Measurements from ENCODE around the gene ZNF598.

ZNF598 gene

DNA sequence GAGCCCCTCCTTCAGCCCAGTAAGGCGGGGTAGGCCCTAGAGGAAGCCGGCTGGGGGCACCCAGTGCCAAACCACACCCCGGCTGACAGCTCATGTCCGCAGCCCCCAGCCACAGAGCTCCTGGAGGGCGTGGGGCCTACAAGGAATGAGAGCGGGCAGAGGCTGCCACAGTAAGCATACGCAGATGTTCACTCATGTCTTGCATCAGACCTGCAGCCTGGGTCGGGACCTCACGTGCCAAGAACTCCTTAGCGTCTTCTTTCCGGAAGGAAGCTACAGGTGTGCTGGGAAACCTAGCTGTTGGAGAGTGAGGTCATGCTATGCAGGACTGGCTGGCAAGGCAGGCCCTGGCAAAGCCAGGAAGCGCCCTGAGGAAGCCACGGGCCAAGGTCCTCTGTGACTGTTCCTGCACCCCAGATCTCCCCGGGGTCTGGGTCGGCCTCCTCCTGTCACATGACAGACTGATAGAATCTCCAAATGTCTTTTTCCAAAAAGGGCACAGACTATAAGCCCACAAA, 1.6 kb downstream of the ZNF598 start:
- no peak for DNase-seq (ENCODE audit: low read depth, low spot score)

DNA sequence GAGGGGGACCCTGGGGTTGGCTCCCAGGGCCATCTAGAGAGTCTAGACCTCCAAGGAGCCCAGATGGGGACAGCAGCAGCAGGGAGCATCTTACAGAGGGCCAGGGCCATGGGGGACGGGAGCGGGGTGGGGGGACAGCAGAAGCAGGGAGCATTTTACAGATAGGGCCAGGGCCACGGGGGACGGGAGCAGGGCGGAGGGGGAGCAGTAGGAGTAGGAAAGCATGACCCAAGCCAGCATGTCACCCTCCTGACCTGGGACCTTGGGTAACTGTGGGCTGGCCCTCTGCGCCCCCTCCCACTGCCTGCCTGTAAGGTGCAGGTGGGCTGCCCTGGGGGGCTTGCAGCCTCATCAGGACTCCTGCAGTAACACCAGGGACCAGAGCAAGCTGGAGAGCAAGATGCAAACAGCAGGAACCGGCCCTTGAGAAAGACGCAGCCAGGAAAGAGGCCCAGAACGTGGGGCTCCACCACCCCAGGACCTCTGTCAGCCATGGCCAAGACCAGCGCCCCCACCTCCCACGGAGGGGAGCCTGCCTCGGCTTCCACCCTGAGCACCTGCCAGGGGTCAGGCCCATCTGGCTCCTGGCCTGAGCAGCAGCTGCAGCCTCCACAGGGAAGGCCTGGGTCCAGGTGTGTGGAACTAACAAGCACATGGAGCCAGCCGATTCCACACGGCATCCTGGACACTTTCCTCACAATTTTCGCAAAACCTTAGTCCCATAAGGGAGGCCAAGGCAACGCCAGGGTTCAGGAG, 2.4 kb downstream of the ZNF598 start:
- no peak for DNase-seq (ENCODE audit: low read depth, low spot score)

DNA sequence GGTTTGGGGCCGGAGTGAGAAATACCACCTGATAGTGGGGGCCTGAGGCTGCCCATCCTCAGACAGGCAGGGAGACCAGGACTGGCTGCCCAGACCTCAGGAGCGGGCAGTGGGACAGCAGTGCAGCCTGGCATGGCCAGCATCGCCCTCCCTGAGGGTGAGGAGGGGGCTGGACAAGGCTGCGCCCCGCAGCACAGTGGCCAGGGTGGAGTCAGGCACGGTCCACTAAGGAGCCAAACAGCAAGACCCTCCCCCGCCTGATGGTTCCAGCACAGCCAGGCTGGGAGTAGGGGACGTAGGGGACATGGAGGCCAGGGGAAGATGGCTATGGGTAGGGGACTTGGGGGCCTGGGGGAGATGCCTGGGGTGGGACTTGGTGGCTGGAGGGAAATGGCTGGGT, 3.3 kb downstream of the ZNF598 start:
- DNase-seq (ENCODE audit: low read depth, low spot score): no peak

DNA sequence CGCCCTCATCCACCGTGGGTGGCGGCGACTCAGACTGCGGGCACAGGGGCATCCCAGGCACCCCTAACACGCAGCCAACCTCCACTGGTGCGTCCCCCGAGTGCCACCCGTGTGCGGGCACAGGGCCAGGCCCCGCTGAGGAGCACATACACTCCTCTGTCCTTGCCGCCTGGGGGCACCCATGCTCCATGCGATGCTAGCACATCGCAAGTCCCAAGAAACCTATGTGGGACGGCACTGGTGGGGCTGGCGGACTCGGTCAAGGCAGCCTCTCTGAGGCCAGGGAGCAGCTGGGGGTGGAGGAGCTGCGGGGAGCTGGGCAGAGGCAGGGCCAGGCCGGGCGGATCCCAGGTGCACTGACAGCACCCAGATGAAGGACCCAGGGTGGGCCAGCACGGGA, 4.0 kb downstream of the ZNF598 start:
- no peak for DNase-seq (ENCODE audit: low read depth, low spot score)

DNA sequence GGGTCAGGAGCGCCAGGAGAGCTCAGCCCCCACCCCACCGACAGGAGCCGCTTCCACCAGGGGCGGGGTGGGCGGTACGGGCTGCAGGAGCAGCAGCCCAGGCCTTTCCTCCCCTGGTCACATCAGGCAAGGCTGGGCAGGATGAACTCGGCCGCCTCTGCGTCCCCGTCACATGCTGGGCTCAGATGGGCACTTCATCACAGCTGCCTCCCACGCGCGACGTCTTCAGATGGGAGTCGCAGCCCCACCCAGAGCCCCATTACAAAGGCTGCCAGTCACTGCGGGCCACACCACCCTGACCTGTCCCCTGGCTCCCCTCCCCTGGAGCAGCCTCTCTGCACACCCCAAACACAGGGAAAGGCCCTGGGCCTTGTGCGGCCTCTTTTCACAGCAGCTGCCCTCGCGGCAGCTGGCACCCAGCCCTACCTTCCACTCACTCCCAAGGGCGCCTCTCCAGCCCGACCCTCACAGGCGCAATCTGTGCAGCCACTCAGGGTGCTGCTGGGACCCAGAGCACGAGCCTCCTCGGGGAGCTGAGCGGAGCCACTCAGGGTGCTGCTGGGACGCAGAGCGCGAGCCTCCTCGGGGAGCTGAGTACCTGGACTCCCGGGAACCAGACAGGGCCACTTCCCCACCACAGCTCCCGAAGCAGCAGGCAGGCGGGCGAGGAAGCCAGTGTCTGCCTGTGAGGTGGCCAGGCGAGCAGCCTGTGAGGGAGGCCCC, 4.7 kb downstream of the ZNF598 start:
- no peak for DNase-seq (ENCODE audit: low read depth, low spot score)

DNA sequence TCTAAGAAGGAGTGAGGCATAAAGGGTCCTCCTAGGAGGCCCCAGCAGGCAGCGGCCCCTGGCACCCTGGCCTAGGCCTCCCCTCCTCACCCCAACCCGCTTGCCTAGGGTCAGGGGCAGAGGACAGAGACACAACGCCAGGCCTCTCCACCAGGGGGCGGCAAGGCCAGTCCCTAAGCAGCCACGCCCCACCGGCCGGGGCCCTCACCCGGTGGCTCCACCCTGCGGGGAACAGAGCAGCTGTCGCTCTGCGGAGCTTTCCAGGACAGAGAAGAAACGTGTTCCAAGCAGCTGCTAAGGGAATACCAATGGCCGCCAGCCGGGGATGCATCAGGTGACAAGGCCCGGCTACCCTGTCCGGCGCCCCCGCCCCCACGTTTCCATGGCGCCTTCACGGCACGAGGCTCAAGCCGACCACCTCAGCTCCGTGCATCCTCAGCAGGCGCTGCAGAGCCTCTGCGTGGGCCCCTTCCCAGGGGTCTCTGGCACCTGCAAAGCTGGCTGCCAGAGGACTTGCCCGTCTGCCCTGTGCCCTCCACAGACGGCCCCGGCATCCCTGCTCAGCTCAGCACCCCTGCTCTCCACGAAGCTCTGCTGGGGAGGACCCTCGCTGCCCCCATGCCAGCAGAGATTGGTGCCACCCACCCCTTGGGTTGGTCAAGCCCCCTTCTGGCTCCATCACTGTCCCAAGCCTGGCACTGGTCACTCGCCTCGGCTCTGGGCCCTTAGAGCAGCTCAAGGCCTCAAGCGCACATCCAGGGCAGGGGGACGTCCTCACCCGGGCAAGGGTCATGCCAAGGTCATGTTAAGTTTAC, 5.6 kb downstream of the ZNF598 start:
- DNase-seq (ENCODE audit: low read depth, low spot score): peak; percentile 92

DNA sequence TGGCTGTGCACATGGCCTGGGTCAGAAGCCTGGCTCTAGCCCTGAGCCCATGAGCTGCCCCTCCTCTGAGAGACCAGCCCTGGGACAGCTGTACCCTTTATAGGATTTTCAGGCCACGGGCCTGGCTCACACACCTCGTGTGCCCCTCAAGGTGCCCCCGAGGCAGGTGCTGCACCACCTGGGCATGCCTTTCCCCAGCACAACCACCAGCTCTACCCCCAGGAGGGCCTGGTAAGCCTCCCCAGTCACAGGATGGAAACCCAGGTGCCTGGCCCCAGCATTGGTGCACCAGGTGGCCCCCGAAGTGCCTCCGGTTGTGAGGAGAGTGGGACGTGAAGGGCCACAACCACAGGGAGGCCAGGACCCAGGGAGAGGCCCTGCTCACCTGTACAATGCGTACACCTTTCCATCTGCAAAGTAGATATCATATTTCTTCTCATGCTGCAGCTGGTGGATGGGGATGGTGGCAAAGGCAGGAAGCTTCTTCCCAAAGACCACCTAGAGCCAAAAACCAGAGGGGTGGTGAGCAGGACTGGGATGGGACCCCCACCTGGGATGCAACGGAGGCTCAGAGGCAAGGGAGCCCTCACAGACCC, 6.3 kb downstream of the ZNF598 start:
- no peak for DNase-seq (ENCODE audit: low read depth, low spot score)

DNA sequence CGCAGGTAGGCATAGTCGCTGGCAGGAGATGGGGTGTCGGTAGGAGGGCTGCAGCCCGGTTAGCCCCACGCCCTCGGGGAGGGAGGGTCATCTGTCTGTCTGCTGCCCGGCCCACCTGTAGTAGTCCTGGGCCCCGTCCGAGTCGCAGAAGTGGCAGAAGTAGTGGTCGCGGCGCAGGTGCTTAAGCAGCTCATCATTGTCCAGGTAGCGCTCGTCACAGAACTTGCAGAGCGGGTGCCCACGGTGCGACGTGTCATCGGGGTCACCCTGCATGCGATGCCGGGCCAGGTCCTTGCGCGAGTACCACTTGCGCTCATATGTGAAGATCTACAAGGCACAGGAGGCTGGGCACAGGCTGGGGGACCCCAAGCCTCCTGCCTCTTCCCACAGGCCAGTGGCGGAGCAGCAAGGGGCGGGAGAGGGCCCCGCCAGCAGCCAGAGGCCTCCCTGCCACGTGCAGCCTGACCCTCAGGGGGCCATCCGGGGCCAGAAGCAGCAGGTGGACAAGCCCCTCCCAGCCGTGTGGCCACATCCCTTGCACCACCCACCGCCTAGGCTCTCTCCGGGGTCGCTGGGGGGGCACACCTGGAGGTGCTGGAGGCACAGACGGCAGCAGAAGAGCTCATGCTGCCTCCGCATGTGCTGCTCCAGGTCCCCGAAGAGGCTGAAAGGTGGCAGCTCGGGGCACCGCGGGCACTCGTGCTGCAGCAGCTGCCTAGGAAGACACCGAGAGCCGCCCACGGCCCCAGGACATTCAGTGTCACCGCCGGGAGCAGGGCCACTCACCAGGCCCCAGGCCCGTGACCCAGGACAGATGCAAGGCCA, 7.0 kb downstream of the ZNF598 start:
- no peak for DNase-seq (ENCODE audit: low read depth, low spot score)

DNA sequence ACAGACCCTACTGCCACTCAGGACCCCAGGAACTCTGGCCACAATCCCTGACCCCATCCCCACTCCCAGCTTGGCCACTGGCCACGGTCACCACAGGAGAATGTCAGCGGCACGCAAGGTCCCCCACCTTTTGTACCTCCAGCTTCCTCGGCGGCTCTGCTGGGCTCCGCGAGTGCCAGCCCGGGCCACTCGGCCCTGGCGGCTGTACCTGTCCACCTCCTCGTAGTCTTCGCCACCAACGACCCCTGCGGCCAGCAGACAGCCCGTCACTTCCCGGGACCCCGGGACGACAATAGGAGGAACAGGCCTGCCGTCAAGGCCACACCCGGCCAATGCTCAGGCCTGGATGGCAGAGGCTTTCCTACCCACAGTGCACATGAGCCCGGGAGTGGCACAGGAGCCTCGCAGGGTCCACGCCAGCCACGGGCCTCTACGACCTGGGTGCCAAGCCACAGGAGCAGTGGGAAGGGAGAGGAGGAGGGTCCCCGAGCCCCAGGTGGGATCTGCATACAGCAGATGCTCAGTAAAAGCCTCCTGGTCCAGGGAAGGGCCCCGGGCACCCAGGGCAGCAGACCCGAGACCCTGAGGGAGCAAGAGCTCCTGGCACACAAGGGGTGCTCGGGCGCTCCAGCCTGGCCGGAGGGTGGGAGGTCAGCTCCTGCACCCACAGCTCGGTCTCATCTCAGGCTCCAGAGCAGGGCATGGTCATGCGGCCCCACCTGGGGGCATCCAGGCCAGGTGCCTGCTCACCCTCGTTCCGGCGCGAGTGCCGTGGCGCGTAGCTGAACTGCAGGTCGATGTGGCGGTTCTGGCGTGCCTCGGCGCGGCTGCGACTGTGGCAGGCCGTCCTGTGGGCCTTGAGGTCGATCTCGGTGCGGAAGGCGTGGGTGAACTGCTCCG, 7.9 kb downstream of the ZNF598 start:
- DNase-seq (ENCODE audit: low read depth, low spot score): no peak

DNA sequence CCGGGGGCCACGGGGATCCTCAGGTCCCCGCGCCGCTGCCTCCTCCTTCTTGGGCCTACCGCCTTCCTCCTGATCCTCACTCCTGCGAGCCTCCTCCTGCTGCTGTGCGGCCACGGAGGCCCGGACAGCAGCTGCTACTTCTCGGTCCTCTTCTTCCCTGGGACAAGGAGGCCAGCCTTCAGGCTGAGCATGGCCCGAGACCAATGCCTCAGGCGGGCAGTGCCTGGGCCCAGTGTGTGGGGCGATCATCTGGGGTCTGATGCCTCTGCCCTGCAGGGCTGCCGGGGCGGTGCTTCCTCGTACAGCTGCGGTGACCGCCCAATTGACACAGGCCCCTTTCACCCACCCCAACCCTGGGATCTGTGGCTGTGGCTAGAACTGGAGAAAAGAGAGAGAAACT, 8.6 kb downstream of the ZNF598 start:
- no peak for DNase-seq (ENCODE audit: low read depth, low spot score)

DNA sequence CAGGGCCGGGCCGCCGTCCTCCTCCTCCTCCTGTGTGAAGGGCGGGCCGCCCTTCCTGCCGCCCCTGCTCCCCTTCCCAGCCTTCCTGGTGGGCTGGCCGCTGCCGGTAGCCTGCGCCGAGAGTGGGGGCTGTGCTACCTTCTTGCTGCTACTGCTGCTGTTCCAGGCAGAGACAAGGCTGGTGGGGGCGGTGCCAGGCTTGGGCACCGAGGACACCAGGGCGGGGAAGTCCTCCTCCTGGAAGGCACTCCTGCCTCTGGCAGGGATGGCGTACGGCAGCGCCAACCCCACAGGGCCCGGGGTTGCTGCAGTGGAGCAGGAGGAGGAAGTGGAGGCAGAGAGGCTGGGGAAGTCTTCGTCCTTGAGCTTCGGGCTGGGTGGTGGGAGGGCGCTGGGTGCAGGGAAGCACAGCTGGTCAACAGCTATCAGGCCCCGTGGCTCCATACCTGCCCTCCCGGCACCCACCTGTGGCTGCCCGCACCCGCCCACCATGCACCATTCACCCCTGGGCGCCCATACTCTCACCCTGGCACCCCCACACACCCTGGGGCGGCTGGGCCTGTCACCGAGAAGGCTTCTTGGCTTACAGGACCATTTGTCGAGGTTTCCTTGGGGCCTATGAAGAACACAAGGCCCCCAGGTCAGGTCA, 9.6 kb downstream of the ZNF598 start:
- DNase-seq (ENCODE audit: low read depth, low spot score): no peak

DNA sequence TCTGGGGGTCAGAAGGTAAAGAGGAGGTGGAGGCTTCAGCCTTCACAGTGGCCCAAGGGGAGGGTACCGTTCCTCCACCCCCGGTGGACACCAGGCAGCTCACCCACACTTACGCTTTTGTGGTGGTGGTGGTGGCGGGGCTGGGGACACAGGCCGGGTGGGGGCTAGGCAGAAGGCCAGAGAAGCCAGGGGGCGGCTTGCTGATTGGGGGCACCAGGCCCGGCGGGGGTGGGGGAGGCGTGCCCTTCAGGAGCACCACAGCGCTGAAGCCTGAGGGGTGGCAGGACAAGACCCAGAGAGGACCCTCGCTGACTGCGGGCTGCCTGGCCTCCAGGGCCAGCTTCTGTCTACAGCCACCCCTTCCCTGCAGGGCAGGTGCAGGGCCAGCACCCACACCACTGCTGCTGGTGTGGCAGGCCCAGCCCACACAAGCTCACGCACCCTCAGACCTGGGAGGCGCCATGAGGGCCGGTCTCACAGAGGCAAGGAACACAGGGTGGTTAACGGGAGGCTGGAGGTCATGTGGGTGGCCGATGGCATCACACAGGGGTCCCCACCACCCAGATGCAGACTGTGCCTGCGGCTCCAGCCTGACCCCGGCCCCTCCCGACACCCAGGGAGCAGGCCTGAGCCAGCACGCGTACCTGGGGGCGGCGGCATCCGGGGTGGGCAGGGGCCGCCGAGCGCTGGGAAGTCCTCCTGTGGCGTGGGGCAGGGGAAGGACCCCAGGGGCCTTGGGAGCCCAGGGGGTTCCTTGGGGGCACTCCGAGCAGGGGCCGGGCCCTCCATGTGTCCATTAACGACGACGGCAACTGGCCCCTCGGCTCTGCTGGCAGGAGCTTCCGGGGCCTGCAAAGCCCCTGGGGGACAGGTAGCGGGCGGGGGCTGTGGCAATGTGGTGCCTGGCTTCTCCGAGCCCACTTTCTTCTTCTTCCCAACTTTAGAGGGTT, 10.5 kb downstream of the ZNF598 start:
- DNase-seq (ENCODE audit: low read depth, low spot score): no peak

DNA sequence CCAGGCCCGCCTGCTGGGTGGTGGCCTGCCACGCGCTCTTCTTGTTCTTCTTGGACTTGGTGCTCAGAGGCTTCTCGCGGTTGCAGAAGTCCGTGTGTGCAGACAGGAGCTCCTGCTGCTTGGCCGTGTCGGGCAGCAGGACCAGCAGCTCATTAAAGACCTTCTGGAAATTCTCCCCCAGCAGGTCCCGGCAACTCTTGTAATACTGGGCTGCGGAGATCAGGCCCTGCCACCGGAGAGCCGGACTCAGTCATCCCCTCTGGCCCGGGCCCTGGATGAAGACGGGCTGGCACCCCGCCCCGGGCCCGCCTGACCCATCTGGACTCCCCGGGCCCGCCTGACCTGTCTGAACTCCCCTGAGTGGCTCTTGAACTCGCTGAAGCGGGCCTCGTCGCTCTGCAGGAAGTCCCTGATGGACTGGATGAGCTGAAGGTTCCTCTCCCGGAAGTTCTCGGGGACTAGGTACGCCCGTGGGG, 11.2 kb downstream of the ZNF598 start:
- DNase-seq (ENCODE audit: low read depth, low spot score): no peak

DNA sequence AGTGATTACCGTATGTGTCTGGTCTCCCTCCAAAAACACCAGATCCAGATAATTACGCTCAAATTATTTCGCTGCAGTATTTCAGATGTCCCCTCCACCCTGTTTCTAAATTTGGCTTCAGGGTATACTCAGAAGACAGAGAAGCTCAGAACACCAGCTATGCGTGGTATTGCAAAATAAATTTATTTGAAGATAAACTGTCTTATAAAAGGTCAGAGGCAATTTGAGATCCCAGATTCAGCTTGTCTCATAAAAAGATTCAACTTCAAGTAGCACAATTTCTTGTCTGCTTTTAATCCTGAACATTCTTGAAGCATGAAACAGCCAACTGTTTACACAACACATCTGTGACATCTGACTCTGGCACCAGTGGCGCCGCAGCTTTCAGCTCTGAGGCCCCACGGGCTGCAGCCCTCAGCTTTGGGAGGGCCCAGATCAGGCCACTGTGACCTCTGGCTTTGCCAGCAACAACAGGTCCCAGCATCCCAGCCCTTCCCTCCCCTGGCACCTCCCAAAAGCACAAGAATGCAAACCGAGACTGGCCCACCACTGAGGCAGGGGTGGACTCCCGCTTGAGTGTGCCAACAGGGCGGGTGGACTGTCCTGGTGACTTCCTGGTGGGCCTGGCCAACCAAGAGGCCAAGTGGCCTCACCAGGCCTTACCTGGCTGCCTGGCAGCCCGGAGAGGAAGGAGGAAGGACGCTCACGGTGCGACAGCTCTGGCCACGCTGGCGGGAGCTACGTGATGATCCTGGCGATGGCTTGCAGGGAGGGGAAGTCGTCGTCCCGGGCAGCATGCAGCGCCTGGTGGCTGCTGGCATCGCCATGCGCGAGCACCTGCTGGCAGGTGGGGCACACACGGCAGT, 11.9 kb downstream of the ZNF598 start:
- DNase-seq (ENCODE audit: low read depth, low spot score): no peak

DNA sequence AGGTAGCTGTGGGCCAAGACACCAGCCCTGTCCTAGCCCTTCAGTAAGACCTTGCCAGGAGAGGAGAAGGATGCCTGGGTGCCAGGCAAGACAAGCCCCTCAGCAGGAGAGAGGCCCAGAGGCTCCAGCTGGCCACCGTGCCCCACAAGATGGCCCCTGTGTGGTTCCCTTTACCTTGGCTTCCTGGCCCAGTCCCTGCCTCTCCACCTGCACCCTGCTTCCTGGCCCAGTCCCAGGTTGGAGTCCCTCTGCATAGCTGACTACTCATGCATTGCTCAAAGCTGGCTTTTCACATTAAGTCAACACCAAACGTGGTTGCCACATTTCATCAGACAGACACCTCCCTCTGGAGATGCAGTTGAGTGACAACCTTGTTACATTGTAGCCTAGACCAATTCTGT, 15.9 kb downstream of the ZNF598 start:
- DNase-seq (ENCODE audit: low read depth, low spot score): no peak

DNA sequence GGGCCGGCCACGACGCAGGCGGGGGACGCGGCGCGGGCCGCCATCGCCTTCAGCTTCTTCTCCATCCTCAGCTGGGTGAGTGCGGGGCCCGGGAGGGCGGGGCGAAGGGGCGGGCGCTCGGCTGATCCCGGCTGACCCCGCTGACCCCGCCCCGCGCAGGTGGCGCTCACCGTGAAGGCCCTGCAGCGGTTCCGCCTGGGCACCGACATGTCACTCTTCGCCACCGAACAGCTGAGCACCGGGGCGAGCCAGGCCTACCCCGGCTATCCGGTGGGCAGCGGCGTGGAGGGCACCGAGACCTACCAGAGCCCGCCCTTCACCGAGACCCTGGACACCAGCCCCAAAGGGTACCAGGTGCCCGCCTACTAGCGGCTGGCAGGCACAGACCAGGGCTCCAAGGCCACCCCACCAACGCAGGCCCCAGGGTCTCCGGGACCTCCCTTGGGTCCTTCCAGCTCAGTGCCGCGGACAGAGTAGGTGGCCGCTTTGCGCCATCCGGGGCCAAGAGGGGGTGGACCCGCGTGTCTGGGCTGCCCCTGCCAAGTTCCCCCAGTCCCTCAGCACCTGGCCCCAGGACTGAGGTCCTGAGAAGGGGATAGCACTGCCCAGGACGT, 16.8 kb downstream of the ZNF598 start:
- DNase-seq (ENCODE audit: low read depth, low spot score): no peak
